ENCODE data around the gene P2RY2.

GRCh38 chr11:73185680-73186293 lies 32.3 kb upstream of the P2RY2 start:
- no peak for TF ChIP-seq POLR2A (IDR thresholded peaks at IDR 0.05; ENCODE audit: low read length)
- TF ChIP-seq GATA1 (IDR thresholded peaks at IDR 0.05; ENCODE audit: low read depth, low read length) = no peak

Data from erythroblast (primary cell).